Mononuclear cell (primary cell): ENCODE data around the gene TMEM139. TPM values are rescaled to one million over a fixed set of nuclear protein-coding genes. Genes with fewer than 3 reads are reported as not detected.

Experiments
- H3K27me3 ChIP-seq: 2 replicates; pipeline ENCODE4 v1.6.0; 2011; ENCODE audit warnings: low read length, control low read depth; ENCODE audit not compliant: insufficient read depth
- H3K4me1 ChIP-seq: 2 replicates; pipeline ENCODE4 v1.5.1; 2011; ENCODE audit warnings: mild to moderate bottlenecking, low read length, control low read depth; ENCODE audit not compliant: insufficient read depth
- H3K4me3 ChIP-seq: 2 replicates; pipeline ENCODE4 v1.5.1; 2011; ENCODE audit warnings: mild to moderate bottlenecking, low read length, moderate library complexity
- H3K9me3 ChIP-seq: 2 replicates; pipeline ENCODE4 v1.5.1; 2011; ENCODE audit warnings: low read depth, mild to moderate bottlenecking, control low read depth, low read length
- total RNA-seq: library from RNA; depleted of rRNA; stranded (reverse); fragments of >200 nt; gene quantifications from one replicate; pipeline ENCODE4 v1.2.3, GENCODE V29; 2012

TMEM139 gene
- 0.10 TPM for total RNA-seq

- Histone ChIP-seq H3K9me3 (no peaks in the 10 kb centered on the region), H3K4me3 (no peak within 1 kb of the TSS)
Observed at GRCh38 chr7:143284591-143285469, at the start of gene TMEM139. Gene TMEM139 (plus strand): TSS chr7:143284958. CDS start chr7:143285958, 1,000 bp downstream.

DNA sequence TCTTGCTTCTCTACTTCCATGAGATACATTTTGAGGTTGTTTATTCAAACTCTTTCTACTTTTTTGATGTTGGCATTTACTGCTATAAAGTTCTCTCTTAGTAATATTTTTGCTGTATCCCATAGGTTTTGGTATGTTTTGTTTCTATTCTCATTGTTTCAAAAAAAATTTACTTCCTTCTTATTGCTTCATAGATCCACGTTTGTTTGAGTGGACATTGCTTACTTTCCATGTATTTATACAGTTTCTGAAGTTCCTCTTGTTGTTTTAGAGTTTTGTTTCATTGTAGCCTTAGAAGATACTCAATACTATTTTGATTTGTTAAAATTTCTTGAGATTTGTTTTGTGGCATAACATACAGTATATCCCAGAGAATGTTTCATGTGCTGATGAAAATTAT is 49.2 kb upstream of the TMEM139 start:
- Histone ChIP-seq H3K9me3 (peaks cover 21% of the 10 kb centered on the region), H3K4me3 (no peak overlapping the region), H3K27me3 (peaks cover 9% of the 10 kb centered on the region), H3K4me1 (peaks cover 44% of the 10 kb centered on the region)

More at GRCh38 chr7:143284591-143285469, at the start of gene TMEM139:
- Histone ChIP-seq H3K27me3 (no peaks in the 10 kb centered on the region), H3K4me1 (peaks cover 32% of the 10 kb centered on the region)

DNA sequence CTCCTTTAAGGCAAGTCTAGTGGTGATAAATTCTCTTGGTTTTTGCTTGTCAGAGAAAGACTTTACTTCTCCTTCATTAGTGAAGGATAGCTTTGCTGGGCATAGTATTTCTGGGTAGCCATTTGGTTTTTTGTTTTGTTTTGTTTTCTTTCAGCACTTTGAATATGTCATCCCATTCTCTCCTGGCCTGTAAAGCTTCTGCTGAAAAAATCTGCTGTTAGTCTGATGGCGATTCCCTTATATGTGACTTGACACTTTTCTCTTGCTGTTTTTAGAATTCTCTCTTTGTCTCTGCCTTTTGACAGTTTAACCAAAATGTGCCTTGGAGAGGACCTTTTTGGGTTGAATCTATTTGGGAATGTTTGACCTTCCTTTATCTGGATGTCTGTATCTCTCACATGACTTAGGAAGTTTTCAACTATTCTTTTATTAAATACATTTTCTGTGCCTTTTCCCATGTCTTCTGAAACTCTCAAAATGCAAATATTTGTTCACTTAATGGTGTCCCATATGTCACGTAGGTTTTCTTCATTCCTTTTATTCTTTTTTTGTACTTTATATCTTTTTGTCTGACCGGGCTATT is 48.3 kb upstream of the TMEM139 start:
- Histone ChIP-seq H3K9me3 (peaks cover 21% of the 10 kb centered on the region), H3K27me3 (peaks cover 9% of the 10 kb centered on the region), H3K4me1 (peaks cover 48% of the 10 kb centered on the region), H3K4me3 (no peak overlapping the region)

DNA sequence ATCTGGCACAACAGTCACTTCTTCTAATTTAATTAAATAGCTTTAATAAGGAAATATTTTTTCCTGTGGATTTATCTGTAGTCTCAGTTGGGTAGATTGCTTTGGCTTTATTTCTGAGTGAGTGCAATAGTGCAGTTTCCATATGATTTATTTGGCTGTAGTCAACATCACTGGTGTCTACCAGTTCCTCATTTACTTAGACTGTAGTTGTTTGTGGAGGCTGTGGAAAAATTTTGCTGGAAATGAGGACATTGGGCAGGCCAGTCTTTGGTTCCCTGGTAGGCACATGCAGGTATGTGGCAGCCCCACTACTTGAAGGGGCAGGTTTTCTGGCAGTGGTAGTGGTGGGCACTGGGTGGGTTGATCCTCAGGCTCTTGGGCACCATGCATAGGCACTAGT is 47.4 kb upstream of the TMEM139 start:
- H3K4me3 ChIP-seq: no peak overlapping the region
- peaks cover 54% of the 10 kb centered on the region for H3K4me1 ChIP-seq
- peaks cover 9% of the 10 kb centered on the region for H3K27me3 ChIP-seq
- peaks cover 21% of the 10 kb centered on the region for H3K9me3 ChIP-seq

- H3K27me3 ChIP-seq: peaks cover 5% of the 10 kb centered on the region
- H3K9me3 ChIP-seq: peaks cover 21% of the 10 kb centered on the region
- peaks cover 55% of the 10 kb centered on the region for H3K4me1 ChIP-seq
- H3K4me3 ChIP-seq: no peak overlapping the region
Observed at GRCh38 chr7:143238289-143238980, 46.3 kb upstream of the TMEM139 start.

GRCh38 chr7:143239813-143240212 is 44.9 kb upstream of the TMEM139 start:
- peaks cover 21% of the 10 kb centered on the region for H3K9me3 ChIP-seq
- H3K4me3 ChIP-seq: no peak overlapping the region
- H3K27me3 ChIP-seq: no peaks in the 10 kb centered on the region
- peaks cover 56% of the 10 kb centered on the region for H3K4me1 ChIP-seq

- Histone ChIP-seq H3K9me3 (peaks cover 18% of the 10 kb centered on the region), H3K4me3 (no peak overlapping the region), H3K4me1 (peaks cover 61% of the 10 kb centered on the region), H3K27me3 (no peaks in the 10 kb centered on the region)
Observed at GRCh38 chr7:143240291-143241168, 44.2 kb upstream of the TMEM139 start.

- Histone ChIP-seq H3K9me3 (peaks cover under 1% of the 10 kb centered on the region), H3K4me1 (peaks cover 67% of the 10 kb centered on the region), H3K4me3 (no peak overlapping the region), H3K27me3 (no peaks in the 10 kb centered on the region)
Observed at GRCh38 chr7:143242306-143242705, 42.5 kb upstream of the TMEM139 start.

DNA sequence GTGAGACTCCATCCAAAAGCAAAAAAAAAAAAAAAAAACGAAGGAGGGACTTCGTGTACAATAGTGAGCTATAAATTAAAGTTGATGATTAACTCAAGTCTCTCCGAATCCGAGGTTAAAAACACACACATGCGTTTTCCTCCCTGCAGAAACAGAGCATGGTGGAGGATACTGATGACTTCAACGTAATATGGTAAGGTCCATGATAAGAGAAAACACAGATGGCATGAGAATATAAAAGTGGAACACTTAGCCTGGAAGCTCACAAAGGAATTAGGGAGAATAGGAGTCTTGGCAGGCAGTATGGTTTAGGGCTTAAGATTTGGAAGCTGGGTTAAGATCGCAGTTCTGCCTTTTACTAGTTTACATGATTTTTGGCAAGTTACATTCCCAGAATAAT is 41.6 kb upstream of the TMEM139 start:
- Histone ChIP-seq H3K4me3 (no peak overlapping the region), H3K27me3 (no peaks in the 10 kb centered on the region), H3K4me1 (peaks cover 60% of the 10 kb centered on the region), H3K9me3 (no peaks in the 10 kb centered on the region)

GRCh38 chr7:143243614-143244013 is 41.1 kb upstream of the TMEM139 start:
- Histone ChIP-seq H3K27me3 (no peaks in the 10 kb centered on the region), H3K4me3 (no peak overlapping the region), H3K4me1 (peaks cover 57% of the 10 kb centered on the region), H3K9me3 (no peaks in the 10 kb centered on the region)

GRCh38 chr7:143244321-143244720 is 40.4 kb upstream of the TMEM139 start:
- Histone ChIP-seq H3K4me3 (no peak overlapping the region), H3K27me3 (no peaks in the 10 kb centered on the region), H3K4me1 (peaks cover 57% of the 10 kb centered on the region), H3K9me3 (no peaks in the 10 kb centered on the region)

GRCh38 chr7:143245123-143245522 is 39.6 kb upstream of the TMEM139 start:
- Histone ChIP-seq H3K9me3 (no peaks in the 10 kb centered on the region), H3K4me3 (no peak overlapping the region), H3K4me1 (peaks cover 59% of the 10 kb centered on the region), H3K27me3 (no peaks in the 10 kb centered on the region)

GRCh38 chr7:143247372-143247771 is 37.4 kb upstream of the TMEM139 start:
- no peaks in the 10 kb centered on the region for H3K9me3 ChIP-seq
- peaks cover 59% of the 10 kb centered on the region for H3K4me1 ChIP-seq
- no peaks in the 10 kb centered on the region for H3K27me3 ChIP-seq
- H3K4me3 ChIP-seq: no peak overlapping the region

DNA sequence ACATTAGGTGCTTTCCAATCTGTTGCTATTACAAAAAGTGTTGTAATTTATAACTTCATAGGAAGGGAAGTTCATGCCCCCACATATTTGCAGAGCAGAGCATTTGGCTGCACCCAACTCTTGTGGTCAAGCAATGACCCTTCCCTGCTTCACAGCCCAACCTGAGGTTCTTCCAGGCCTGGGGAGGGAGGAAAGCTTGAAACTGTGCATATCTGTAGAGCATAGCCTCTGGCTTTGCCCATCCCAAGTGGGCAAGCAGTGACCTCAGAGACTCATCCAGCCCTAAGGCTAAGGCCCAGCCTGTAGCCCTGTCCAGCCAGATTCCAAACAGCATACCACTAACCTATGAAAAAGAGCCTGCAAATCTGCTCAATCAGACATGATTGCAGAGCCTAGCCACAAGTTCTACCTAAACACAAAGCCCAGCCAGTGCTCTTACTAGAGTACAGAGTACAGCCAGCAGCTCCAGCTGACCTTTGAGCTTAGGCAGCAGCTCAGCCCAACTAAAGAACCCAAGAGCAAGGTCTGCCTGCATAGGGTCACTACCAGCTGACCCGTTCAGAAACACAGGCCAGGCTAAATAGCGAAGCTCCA is 35.9 kb upstream of the TMEM139 start:
- Histone ChIP-seq H3K9me3 (peaks cover 5% of the 10 kb centered on the region), H3K27me3 (no peaks in the 10 kb centered on the region), H3K4me3 (no peak overlapping the region), H3K4me1 (peaks cover 54% of the 10 kb centered on the region)
